Measurements from ENCODE around the gene EXOC4. TPM values are rescaled to one million over a fixed set of nuclear protein-coding genes. Genes with fewer than 3 reads are reported as not detected.

EXOC4 gene
- total RNA-seq, 1 experiment from 2014 or later: 71.0 TPM

GRCh38 chr7:133780912-133781311, 528.0 kb downstream of the EXOC4 start:
- Histone ChIP-seq H3K4me1 (ENCODE audit: control insufficient read depth, insufficient read depth, low read length) (no peaks in the 10 kb centered on the region), H3K36me3 (ENCODE audit: control insufficient read depth, insufficient read depth, low read length) (no peaks in the 10 kb centered on the region), H3K4me3 (ENCODE audit: low read depth in 2 of 2, low read length in 2 of 2) (no peak overlapping the region), H3K27me3 (ENCODE audit: control insufficient read depth, insufficient read depth, low read length) (no peaks in the 10 kb centered on the region), H3K9me3 (ENCODE audit: control insufficient read depth, insufficient read depth, low read depth, low read length) (no peaks in the 10 kb centered on the region), H3K27ac (ENCODE audit: low read length) (no peak overlapping the region)
- TF ChIP-seq TCF7L2 (IDR thresholded peaks at IDR 0.05; ENCODE audit: low read depth, low read length): no peak
- no peak for TF ChIP-seq SIN3A (IDR thresholded peaks at IDR 0.05; ENCODE audit: borderline replicate concordance, insufficient read depth, low read depth, low read length)
- no peak for TF ChIP-seq POLR2AphosphoS5 (IDR thresholded peaks at IDR 0.05; ENCODE audit: low read depth, low read length)
- TF ChIP-seq REST (IDR thresholded peaks at IDR 0.05; ENCODE audit: insufficient read depth in 1 of 2, low read depth in 2 of 2, low read length in 1 of 2): no peak
- TF ChIP-seq CTCF (IDR thresholded peaks at IDR 0.05): no peak
- CTCF ChIA-PET: interaction anchor here (0.5 kb wide), 1 partner anchor 907 kb away, joined by 6 read pairs; no protein-coding TSS in a partner anchor
- POLR2A ChIA-PET: no interaction called here
- no peak for ATAC-seq
- BruUV-seq (replicated peaks): no TSS peak
- DNase-seq (ENCODE audit: low read depth, low spot score): no peak
- in situ Hi-C loops (cut with HindIII; ENCODE audit: low pct_unique_long_range_greater_than_20kb, low sequenced_read_pairs) (no loop called here), intact Hi-C loops (cut with micrococcal nuclease; ENCODE audit: unreplicated experiment) (no loop called here)

- DNase-seq (ENCODE audit: low read depth, low spot score) (no peak), ATAC-seq (no peak)
- in situ Hi-C loops (cut with HindIII; ENCODE audit: low pct_unique_long_range_greater_than_20kb, low sequenced_read_pairs): no loop called here
- TF ChIP-seq SIN3A (IDR thresholded peaks at IDR 0.05; ENCODE audit: borderline replicate concordance, insufficient read depth, low read depth, low read length) (no peak), CTCF (IDR thresholded peaks at IDR 0.05) (no peak), REST (IDR thresholded peaks at IDR 0.05; ENCODE audit: insufficient read depth in 1 of 2, low read depth in 2 of 2, low read length in 1 of 2) (no peak), POLR2AphosphoS5 (IDR thresholded peaks at IDR 0.05; ENCODE audit: low read depth, low read length) (no peak), TCF7L2 (IDR thresholded peaks at IDR 0.05; ENCODE audit: low read depth, low read length) (no peak)
- H3K4me1 ChIP-seq (ENCODE audit: control insufficient read depth, insufficient read depth, low read length): no peaks in the 10 kb centered on the region
- no peaks in the 10 kb centered on the region for H3K27me3 ChIP-seq (ENCODE audit: control insufficient read depth, insufficient read depth, low read length)
- no peak overlapping the region for H3K27ac ChIP-seq (ENCODE audit: low read length)
- ChIA-PET CTCF (no interaction called here), POLR2A (no interaction called here)
- H3K4me3 ChIP-seq (ENCODE audit: low read depth in 2 of 2, low read length in 2 of 2): no peak overlapping the region
- no peaks in the 10 kb centered on the region for H3K9me3 ChIP-seq (ENCODE audit: control insufficient read depth, insufficient read depth, low read depth, low read length)
- no peaks in the 10 kb centered on the region for H3K36me3 ChIP-seq (ENCODE audit: control insufficient read depth, insufficient read depth, low read length)
- intact Hi-C loops (cut with micrococcal nuclease; ENCODE audit: unreplicated experiment): no loop called here
- BruUV-seq (replicated peaks): no TSS peak
Measured at GRCh38 chr7:133781486-133782090, 528.7 kb downstream of the EXOC4 start.

Measured in Panc1 (cell line).